Activated CD4-positive, alpha-beta T cell treated with anti-CD3 and anti-CD28 coated beads, Interleukin-2, amount 50 U/mL, for 48 hours (primary cell): ENCODE measurements around the gene TNFSF13.
"Not testable (repeated sequence)": the region's sequence is repeated elsewhere in the genome, so short reads cannot be mapped to it uniquely, and the experiment has no call there.

ENCODE experiments used
- DNase-seq, 2 experiments: peaks; one replicate each; pipeline ENCODE4 v3.0.0-alpha.2; 2020

Gene TNFSF13

GRCh38 chr17:7592422-7593021 is 34.0 kb downstream of the TNFSF13 start:
- no peak for DNase-seq

- no peak for DNase-seq
Measured at GRCh38 chr17:7593296-7593695, 34.7 kb downstream of the TNFSF13 start.

DNA sequence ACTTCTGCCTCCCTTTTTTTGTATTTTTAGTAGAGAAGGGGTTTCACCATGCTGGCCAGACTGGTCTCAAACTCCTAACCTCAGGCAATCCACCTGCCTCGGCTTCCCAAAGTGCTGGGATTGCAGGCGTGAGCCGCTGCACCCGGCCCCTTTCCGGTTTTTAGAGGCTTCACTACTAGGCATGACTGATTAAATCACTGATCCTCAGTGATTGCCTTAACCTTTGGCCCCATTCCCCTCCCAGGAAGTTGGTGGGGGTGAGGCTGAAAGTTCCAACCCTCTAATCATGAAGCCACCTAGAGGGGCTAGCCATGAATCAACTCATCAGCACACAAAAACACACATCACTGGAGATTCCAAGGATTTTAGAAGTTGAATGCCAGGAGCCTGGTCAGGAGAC is 39.0 kb downstream of the TNFSF13 start:
- DNase-seq: not testable (repeated sequence)

DNA sequence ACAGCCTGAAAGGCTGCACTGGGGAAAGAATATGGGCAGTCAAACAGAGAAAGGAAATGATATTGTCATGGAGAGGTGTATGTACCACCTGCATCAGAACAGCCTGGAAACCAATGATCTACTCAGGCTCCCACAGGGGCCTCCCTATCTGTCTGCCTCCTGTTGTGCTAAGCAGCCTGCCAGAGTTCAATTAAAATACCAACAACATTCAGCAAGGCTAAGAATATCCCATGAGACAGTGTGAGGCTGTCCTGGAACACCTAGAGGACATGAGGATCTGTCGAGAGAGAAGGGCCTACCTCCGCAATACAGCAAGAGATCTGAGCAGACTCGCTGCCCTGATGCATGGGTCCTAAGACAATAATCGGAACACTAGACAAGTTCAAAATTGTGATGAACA is 47.7 kb downstream of the TNFSF13 start:
- no peak for DNase-seq

GRCh38 chr17:7610641-7611040 is 52.1 kb downstream of the TNFSF13 start:
- DNase-seq: no peak
